Measurements from ENCODE around the gene DGKB.

Gene DGKB

DNA sequence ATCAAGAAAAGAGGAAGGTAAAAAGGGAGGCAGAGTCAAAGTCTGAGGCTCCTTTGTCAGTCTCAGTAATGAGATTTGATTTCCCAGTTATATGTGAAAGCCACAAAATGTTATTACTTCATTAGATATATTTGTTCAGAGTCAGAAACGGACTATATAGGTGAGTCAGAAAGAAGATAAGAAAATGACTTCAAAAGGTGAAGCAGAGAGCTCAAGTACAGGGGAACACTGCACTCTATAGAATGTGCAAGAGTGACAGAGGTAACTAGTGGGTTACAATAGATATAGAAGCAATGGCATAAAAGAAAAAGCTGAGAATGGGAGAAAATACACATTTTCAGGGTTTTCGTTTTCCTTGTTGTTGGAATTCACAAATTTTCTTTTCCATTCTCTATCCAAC, 43.3 kb downstream of the DGKB start:
- no peak overlapping the region for H3K14ac ChIP-seq (ENCODE audit: low read length in 2 of 2)
- H3K9ac ChIP-seq (ENCODE audit: low read length): no peak overlapping the region
- H3K27ac ChIP-seq (ENCODE audit: low read length, poor library complexity, severe bottlenecking): no peak overlapping the region
- H2BK5ac ChIP-seq (ENCODE audit: low read depth, low read length, poor library complexity, severe bottlenecking): no peak overlapping the region
- H3K18ac ChIP-seq (ENCODE audit: low read depth in 1 of 2, low read length in 2 of 2): no peak overlapping the region
- no peak overlapping the region for H2BK120ac ChIP-seq (ENCODE audit: low read depth, low read length)
- no peak overlapping the region for H3K4ac ChIP-seq (ENCODE audit: low read depth in 1 of 2, low read length in 2 of 2)
- no peak overlapping the region for H2AFZ ChIP-seq (ENCODE audit: low read depth, low read length)
- no peak overlapping the region for H3K23ac ChIP-seq (ENCODE audit: low read length in 2 of 2)
- no peak overlapping the region for H2AK5ac ChIP-seq (ENCODE audit: low read length, severe bottlenecking)
- no peaks in the 10 kb centered on the region for H3K27me3 ChIP-seq (ENCODE audit: control insufficient read depth in 1 of 2, insufficient read depth in 1 of 2, low read length in 2 of 2)
- no peak overlapping the region for H3K4me2 ChIP-seq (ENCODE audit: low read length, poor library complexity, severe bottlenecking)
- no peaks in the 10 kb centered on the region for H3K36me3 ChIP-seq (ENCODE audit: control insufficient read depth in 1 of 2, insufficient read depth in 2 of 2, low read depth in 1 of 2, low read length in 2 of 2)
- no peak for DNase-seq
- no peaks in the 10 kb centered on the region for H3K9me3 ChIP-seq (ENCODE audit: control insufficient read depth, low read length)
- H3K4me1 ChIP-seq (ENCODE audit: control insufficient read depth, insufficient read depth, low read depth, low read length): no peaks in the 10 kb centered on the region
- H2BK15ac ChIP-seq (ENCODE audit: low read depth, poor library complexity, severe bottlenecking): no peak overlapping the region
- 86% methylated on average over 2 of the region's 2 CpGs for WGBS
- H2BK12ac ChIP-seq (ENCODE audit: low read length in 2 of 2): no peak overlapping the region
- no peak overlapping the region for H4K8ac ChIP-seq (ENCODE audit: low read length)
- no peak overlapping the region for H4K91ac ChIP-seq (ENCODE audit: low read length)
- H3K4me3 ChIP-seq (ENCODE audit: insufficient read depth in 1 of 2, low read depth in 1 of 2, low read length in 2 of 2): no peak overlapping the region
- no peaks in the 10 kb centered on the region for H3K79me1 ChIP-seq (replicated peaks; ENCODE audit: low read length, poor library complexity, severe bottlenecking)

DNA sequence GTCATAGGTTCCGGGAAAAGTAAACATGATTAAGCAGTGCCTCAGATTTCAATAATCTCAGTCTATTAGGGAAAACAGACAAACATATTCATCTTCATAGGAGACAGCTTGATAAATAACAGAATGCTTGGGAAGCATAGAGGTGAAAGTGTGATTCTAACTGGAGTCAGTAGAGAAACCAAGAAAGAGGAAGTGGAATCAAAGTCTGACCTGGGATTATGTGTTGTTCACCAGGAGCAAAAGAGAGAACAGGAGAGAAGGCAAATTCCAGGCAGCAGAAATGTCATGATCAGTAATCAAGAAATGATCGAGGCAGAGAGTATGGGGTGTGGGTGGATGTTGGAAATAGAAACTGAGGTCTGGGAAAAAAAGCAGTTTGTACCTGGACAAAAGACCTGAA, 43.7 kb downstream of the DGKB start:
- H3K79me1 ChIP-seq (replicated peaks; ENCODE audit: low read length, poor library complexity, severe bottlenecking): no peaks in the 10 kb centered on the region
- no peak for DNase-seq
- H4K91ac ChIP-seq (ENCODE audit: low read length): no peak overlapping the region
- H2BK120ac ChIP-seq (ENCODE audit: low read depth, low read length): no peak overlapping the region
- WGBS: 95% methylated on average over 1 of the region's 2 CpGs
- H2BK12ac ChIP-seq (ENCODE audit: low read length in 2 of 2): no peak overlapping the region
- no peak overlapping the region for H3K9ac ChIP-seq (ENCODE audit: low read length)
- H3K27me3 ChIP-seq (ENCODE audit: control insufficient read depth in 1 of 2, insufficient read depth in 1 of 2, low read length in 2 of 2): no peaks in the 10 kb centered on the region
- no peaks in the 10 kb centered on the region for H3K36me3 ChIP-seq (ENCODE audit: control insufficient read depth in 1 of 2, insufficient read depth in 2 of 2, low read depth in 1 of 2, low read length in 2 of 2)
- H4K8ac ChIP-seq (ENCODE audit: low read length): no peak overlapping the region
- no peaks in the 10 kb centered on the region for H3K4me1 ChIP-seq (ENCODE audit: control insufficient read depth, insufficient read depth, low read depth, low read length)
- no peak overlapping the region for H3K27ac ChIP-seq (ENCODE audit: low read length, poor library complexity, severe bottlenecking)
- no peak overlapping the region for H3K14ac ChIP-seq (ENCODE audit: low read length in 2 of 2)
- no peak overlapping the region for H2AFZ ChIP-seq (ENCODE audit: low read depth, low read length)
- H2BK15ac ChIP-seq (ENCODE audit: low read depth, poor library complexity, severe bottlenecking): no peak overlapping the region
- no peak overlapping the region for H3K4me3 ChIP-seq (ENCODE audit: insufficient read depth in 1 of 2, low read depth in 1 of 2, low read length in 2 of 2)
- no peak overlapping the region for H3K18ac ChIP-seq (ENCODE audit: low read depth in 1 of 2, low read length in 2 of 2)
- no peak overlapping the region for H3K23ac ChIP-seq (ENCODE audit: low read length in 2 of 2)
- H3K4me2 ChIP-seq (ENCODE audit: low read length, poor library complexity, severe bottlenecking): no peak overlapping the region
- no peaks in the 10 kb centered on the region for H3K9me3 ChIP-seq (ENCODE audit: control insufficient read depth, low read length)
- no peak overlapping the region for H2AK5ac ChIP-seq (ENCODE audit: low read length, severe bottlenecking)
- no peak overlapping the region for H2BK5ac ChIP-seq (ENCODE audit: low read depth, low read length, poor library complexity, severe bottlenecking)
- H3K4ac ChIP-seq (ENCODE audit: low read depth in 1 of 2, low read length in 2 of 2): no peak overlapping the region

DNA sequence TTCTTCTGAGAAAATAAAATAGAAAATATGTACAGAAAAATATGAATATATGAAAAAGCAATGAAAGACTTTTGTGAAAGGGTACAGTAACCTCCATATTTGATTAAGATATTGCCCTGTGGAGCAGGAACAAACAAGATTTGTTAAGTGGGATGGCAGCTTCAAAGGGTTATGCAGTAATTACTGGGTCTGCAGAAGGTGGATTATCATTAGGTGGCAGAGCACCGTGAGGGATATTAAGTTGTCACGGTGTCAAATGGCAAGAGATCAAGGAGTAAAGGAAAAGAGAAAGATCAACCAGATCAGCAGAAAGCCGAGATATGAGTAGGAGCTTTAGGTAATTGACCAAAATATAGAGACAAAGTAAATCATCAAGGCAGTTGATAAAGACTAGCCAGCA, 44.1 kb downstream of the DGKB start:
- no peak overlapping the region for H3K9ac ChIP-seq (ENCODE audit: low read length)
- no peak overlapping the region for H2AFZ ChIP-seq (ENCODE audit: low read depth, low read length)
- H2AK5ac ChIP-seq (ENCODE audit: low read length, severe bottlenecking): no peak overlapping the region
- no peak overlapping the region for H3K14ac ChIP-seq (ENCODE audit: low read length in 2 of 2)
- no peak overlapping the region for H2BK12ac ChIP-seq (ENCODE audit: low read length in 2 of 2)
- H3K4me2 ChIP-seq (ENCODE audit: low read length, poor library complexity, severe bottlenecking): no peak overlapping the region
- DNase-seq: no peak
- no peak overlapping the region for H4K91ac ChIP-seq (ENCODE audit: low read length)
- H2BK15ac ChIP-seq (ENCODE audit: low read depth, poor library complexity, severe bottlenecking): no peak overlapping the region
- no peak overlapping the region for H4K8ac ChIP-seq (ENCODE audit: low read length)
- H3K36me3 ChIP-seq (ENCODE audit: control insufficient read depth in 1 of 2, insufficient read depth in 2 of 2, low read depth in 1 of 2, low read length in 2 of 2): no peaks in the 10 kb centered on the region
- no peaks in the 10 kb centered on the region for H3K9me3 ChIP-seq (ENCODE audit: control insufficient read depth, low read length)
- no peaks in the 10 kb centered on the region for H3K27me3 ChIP-seq (ENCODE audit: control insufficient read depth in 1 of 2, insufficient read depth in 1 of 2, low read length in 2 of 2)
- no peak overlapping the region for H3K4me3 ChIP-seq (ENCODE audit: insufficient read depth in 1 of 2, low read depth in 1 of 2, low read length in 2 of 2)
- no peaks in the 10 kb centered on the region for H3K4me1 ChIP-seq (ENCODE audit: control insufficient read depth, insufficient read depth, low read depth, low read length)
- no peak overlapping the region for H2BK5ac ChIP-seq (ENCODE audit: low read depth, low read length, poor library complexity, severe bottlenecking)
- H3K4ac ChIP-seq (ENCODE audit: low read depth in 1 of 2, low read length in 2 of 2): no peak overlapping the region
- H3K79me1 ChIP-seq (replicated peaks; ENCODE audit: low read length, poor library complexity, severe bottlenecking): no peaks in the 10 kb centered on the region
- no peak overlapping the region for H3K27ac ChIP-seq (ENCODE audit: low read length, poor library complexity, severe bottlenecking)
- H3K23ac ChIP-seq (ENCODE audit: low read length in 2 of 2): no peak overlapping the region
- no peak overlapping the region for H2BK120ac ChIP-seq (ENCODE audit: low read depth, low read length)
- no peak overlapping the region for H3K18ac ChIP-seq (ENCODE audit: low read depth in 1 of 2, low read length in 2 of 2)
- WGBS: 40% methylated on average over 2 of the region's 3 CpGs

DNA sequence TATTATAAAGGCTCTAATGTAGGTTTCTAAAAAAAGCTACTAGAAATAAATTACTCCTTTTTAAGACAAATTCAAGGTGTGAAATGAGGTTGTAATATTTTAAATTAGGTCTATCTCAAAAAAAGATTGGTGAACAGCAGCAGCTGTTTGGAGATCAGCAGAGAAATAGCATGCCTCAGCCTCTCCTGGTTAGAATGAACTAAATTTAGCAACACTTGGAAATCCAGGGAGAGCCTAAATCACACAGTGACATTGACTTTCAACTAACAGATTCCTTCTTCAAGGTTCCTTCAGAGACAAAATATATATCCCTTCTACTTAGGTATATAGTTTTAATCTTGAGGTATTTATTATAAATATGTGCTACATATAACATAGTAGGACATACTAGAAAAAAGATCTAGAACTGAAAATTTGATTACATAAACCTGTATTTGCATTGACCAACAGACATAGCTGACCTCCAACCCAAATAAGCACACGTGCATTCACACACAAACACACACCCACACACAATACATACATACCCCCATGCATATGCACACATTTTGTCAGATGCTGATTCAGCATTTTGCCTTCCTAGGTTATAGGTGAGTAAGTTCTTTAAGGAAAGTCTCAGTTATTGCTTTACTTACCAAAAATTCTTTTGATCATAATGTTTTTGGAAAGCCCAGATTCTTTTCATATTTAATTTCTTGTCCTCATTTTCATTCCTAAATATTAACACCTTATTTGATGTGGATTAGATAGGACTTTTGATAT, 47.3 kb downstream of the DGKB start:
- Histone ChIP-seq H3K36me3 (ENCODE audit: control insufficient read depth in 1 of 2, insufficient read depth in 2 of 2, low read depth in 1 of 2, low read length in 2 of 2) (no peaks in the 10 kb centered on the region), H3K18ac (ENCODE audit: low read depth in 1 of 2, low read length in 2 of 2) (no peak overlapping the region), H2BK5ac (ENCODE audit: low read depth, low read length, poor library complexity, severe bottlenecking) (no peak overlapping the region), H3K27me3 (ENCODE audit: control insufficient read depth in 1 of 2, insufficient read depth in 1 of 2, low read length in 2 of 2) (no peaks in the 10 kb centered on the region), H4K91ac (ENCODE audit: low read length) (no peak overlapping the region), H2AK5ac (ENCODE audit: low read length, severe bottlenecking) (no peak overlapping the region), H3K4me1 (ENCODE audit: control insufficient read depth, insufficient read depth, low read depth, low read length) (no peaks in the 10 kb centered on the region), H2BK120ac (ENCODE audit: low read depth, low read length) (no peak overlapping the region), H3K79me1 (replicated peaks; ENCODE audit: low read length, poor library complexity, severe bottlenecking) (no peaks in the 10 kb centered on the region), H3K4me3 (ENCODE audit: insufficient read depth in 1 of 2, low read depth in 1 of 2, low read length in 2 of 2) (no peak overlapping the region), H3K27ac (ENCODE audit: low read length, poor library complexity, severe bottlenecking) (no peak overlapping the region), H3K9me3 (ENCODE audit: control insufficient read depth, low read length) (no peaks in the 10 kb centered on the region), H2BK12ac (ENCODE audit: low read length in 2 of 2) (no peak overlapping the region), H2BK15ac (ENCODE audit: low read depth, poor library complexity, severe bottlenecking) (no peak overlapping the region), H3K4ac (ENCODE audit: low read depth in 1 of 2, low read length in 2 of 2) (no peak overlapping the region), H3K9ac (ENCODE audit: low read length) (no peak overlapping the region), H3K14ac (ENCODE audit: low read length in 2 of 2) (no peak overlapping the region), H2AFZ (ENCODE audit: low read depth, low read length) (no peak overlapping the region), H3K23ac (ENCODE audit: low read length in 2 of 2) (no peak overlapping the region), H3K4me2 (ENCODE audit: low read length, poor library complexity, severe bottlenecking) (no peak overlapping the region), H4K8ac (ENCODE audit: low read length) (no peak overlapping the region)
- DNase-seq: no peak
- WGBS: 50% methylated on average over 1 of the region's 1 CpG
